Measurements from ENCODE around the gene IFI30. TPM values are rescaled to one million over a fixed set of nuclear protein-coding genes. Genes with fewer than 3 reads are reported as not detected.

IFI30 gene
- 7.2 and 11.2 TPM in 2 replicates for total RNA-seq

DNA sequence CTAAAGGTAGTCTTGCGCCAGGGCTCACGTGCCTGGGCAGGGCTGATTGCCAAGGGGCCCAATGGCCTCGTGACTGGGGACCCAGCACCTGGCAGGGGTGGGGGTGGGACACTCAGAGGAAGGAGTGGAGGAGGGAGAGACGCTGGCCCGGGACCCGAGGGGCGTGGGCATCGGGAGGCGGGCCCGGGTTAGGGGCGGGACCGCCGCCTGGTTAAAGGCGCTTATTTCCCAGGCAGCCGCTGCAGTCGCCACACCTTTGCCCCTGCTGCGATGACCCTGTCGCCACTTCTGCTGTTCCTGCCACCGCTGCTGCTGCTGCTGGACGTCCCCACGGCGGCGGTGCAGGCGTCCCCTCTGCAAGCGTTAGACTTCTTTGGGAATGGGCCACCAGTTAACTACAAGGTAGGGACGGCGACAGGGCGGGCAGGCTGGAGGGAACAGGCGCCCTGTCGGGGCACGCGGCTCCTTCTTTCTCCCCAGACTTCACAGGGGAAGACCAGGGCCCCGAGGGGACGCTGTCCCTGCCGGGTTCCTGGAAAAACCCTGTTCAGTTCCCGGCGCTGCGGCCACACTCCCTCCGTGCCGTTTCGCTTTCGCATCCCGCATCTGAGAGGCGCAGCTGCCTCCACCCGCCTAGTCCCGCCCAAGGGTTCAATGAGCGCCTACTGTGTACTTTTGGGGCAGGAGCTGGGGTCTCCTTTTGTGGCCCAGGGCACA, at the start of gene IFI30:
IFI30 (plus strand) TSS at position 242 of the 717 bp plus-strand sequence; CDS start at position 271, 29 bp downstream.

DNA sequence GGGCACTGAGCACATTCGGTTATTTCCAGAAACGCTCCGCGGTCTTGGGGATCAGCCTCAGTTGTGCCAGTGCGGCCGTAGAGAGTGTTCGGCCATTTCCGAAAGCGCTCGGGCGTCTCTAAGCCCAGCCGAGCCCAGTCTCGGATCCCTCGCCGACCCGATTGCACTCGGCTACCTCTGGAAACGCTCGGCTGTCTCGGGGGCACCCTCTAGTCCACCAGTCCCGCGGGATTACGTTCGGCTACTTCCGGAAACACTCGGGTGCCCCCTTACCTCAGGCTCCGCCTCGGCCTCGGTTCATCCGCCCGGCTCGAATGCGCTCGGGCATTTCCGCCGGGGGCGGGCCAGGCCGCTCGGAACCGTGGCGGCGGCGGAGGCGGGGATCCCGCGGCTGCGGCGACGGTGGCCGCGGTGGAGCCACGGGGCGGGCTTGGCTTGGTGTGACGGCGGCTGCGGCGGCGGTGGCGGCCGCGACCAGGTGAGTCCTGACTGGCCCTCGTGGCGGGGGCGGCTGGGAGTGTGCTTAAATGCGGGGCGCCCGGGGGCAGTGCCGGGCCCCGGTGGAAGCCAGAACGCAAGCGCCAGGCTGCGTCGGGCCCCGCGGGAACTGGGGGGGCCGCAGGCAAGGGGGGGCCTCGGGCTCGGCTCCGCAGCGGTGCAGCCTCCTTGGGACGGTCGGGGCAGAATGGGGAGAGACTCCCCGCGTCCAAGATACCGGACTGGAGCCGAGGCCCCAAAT, 20.6 kb upstream of the IFI30 start, which contains the start of gene PIK3R2:
PIK3R2 (plus strand) TSS at position 347 of the 739 bp plus-strand sequence. CDS start 2,717 bp downstream, outside the sequence.

DNA sequence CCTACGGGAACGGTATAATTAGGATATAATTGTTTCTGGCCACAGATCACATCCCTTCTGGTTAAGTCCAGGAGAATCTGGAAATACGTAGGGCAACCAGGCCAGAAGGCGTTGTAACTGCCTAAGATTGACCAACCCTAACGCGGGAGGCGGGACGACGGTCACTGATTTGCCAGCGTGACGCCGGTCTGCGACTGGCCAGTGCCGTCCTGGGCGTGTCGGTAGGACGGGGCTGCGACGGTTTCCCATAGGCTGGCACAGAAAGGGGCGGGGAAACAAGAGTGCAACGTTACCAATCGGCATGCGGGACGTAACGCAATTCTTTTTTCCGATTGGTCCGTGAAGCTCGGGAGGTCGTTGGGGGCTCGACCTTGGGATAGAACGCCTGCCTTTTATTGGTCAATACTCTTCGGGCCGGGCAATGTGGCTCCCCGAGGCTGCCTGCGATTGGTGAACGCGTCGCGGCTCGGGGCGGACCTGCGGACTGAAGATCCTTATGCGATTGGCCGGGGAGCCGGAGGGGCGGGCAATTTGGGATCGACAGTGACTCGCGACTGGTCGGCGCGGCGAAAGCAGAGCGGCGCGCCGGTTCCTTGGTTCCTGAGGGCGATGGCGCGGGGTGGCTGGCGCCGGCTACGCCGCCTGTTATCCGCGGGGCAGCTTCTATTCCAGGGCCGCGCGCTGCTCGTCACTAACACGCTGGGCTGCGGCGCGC, 19.2 kb downstream of the IFI30 start, which contains the start of gene MPV17L2:
MPV17L2 (plus strand) TSS at position 546 of the 715 bp plus-strand sequence; CDS start at position 610, 64 bp downstream.

GRCh38 chr19:18203863-18204393, 30.3 kb downstream of the IFI30 start, which contains the start of gene RAB3A:
Gene RAB3A, minus strand, starts transcription at chr19:18204042. Its CDS starts 1,302 bp downstream, at chr19:18202740.

GRCh38 chr19:18225702-18226468, 52.3 kb downstream of the IFI30 start, which contains the start of gene PDE4C:
Gene PDE4C, minus strand, starts transcription at chr19:18226438. Its CDS starts 23 bp downstream, at chr19:18226415.

Other genes with a start within 250 kb of the IFI30 start
- gene CCDC124, start 240.8 kb upstream of the IFI30 start, total RNA-seq: 28.0 and 34.3 TPM in 2 replicates
- 0.09 TPM in 1 of 2 replicates, not detected in the other for gene KCNN1, start 206.7 kb upstream of the IFI30 start, total RNA-seq
- 4.0 and 4.4 TPM in 2 replicates for gene ARRDC2, start 165.6 kb upstream of the IFI30 start, total RNA-seq
- 0.14 and 0.18 TPM in 2 replicates for gene IL12RB1, start 86.9 kb upstream of the IFI30 start, total RNA-seq
- gene MAST3, start 76.0 kb upstream of the IFI30 start, total RNA-seq: 1.8 and 2.5 TPM in 2 replicates
- gene PIK3R2, start 20.6 kb upstream of the IFI30 start, total RNA-seq: 3.4 and 7.4 TPM in 2 replicates
- 6.0 and 6.4 TPM in 2 replicates for gene MPV17L2, start 19.4 kb downstream of the IFI30 start, total RNA-seq
- 2.4 and 3.1 TPM in 2 replicates for gene RAB3A, start 30.2 kb downstream of the IFI30 start, total RNA-seq
- 0.57 and 4.9 TPM in 2 replicates for gene PDE4C, start 52.6 kb downstream of the IFI30 start, total RNA-seq
- gene IQCN, start 100.6 kb downstream of the IFI30 start, total RNA-seq: 0.14 and 0.28 TPM in 2 replicates
- gene JUND, start 107.8 kb downstream of the IFI30 start, total RNA-seq: 47.5 and 69.6 TPM in 2 replicates
- gene LSM4, start 149.3 kb downstream of the IFI30 start, total RNA-seq: 78.1 and 107 TPM in 2 replicates
- 33.1 and 44.2 TPM in 2 replicates for gene PGPEP1, start 166.8 kb downstream of the IFI30 start, total RNA-seq
- gene GDF15, start 212.3 kb downstream of the IFI30 start, total RNA-seq: 62.4 and 105 TPM in 2 replicates
- 0.14 and 0.28 TPM in 2 replicates for gene LRRC25, start 223.8 kb downstream of the IFI30 start, total RNA-seq
- 32.9 and 45.6 TPM in 2 replicates for gene SSBP4, start 245.6 kb downstream of the IFI30 start, total RNA-seq